Hepatocyte (in vitro differentiated cells): ENCODE measurements around the gene CNTNAP2.

ENCODE experiments used
- CTCF ChIP-seq: fragments of 200-600 bp; sonication (generic); IDR thresholded peaks from 2 replicates; pipeline ENCODE4 v1.5.1; 2016; ENCODE audit warnings: antibody characterized with exemption, mild to moderate bottlenecking; ENCODE audit not compliant: poor library complexity
- EZH2 ChIP-seq: fragments of 200-600 bp; sonication (generic); IDR thresholded peaks from 2 replicates; pipeline ENCODE4 v1.6.1; 2016; ENCODE audit warnings: antibody characterized with exemption, mild to moderate bottlenecking, borderline replicate concordance

- TF ChIP-seq CTCF (no peak), EZH2 (no peak)
Measured at GRCh38 chr7:148104924-148105323, 1988.3 kb downstream of the CNTNAP2 start.
